Measurements from ENCODE around the gene SLC2A10. TPM values are rescaled to one million over a fixed set of nuclear protein-coding genes. Genes with fewer than 3 reads are reported as not detected.

SLC2A10 gene
- total RNA-seq, 1 experiment from 2014 or later = 0.05 TPM

GRCh38 chr20:46700481-46700880 is 9.0 kb upstream of the SLC2A10 start (continued):
- no peak for TF ChIP-seq YY1 (IDR thresholded peaks at IDR 0.05; ENCODE audit: extremely low read depth, insufficient replicate concordance, low read depth, low read length)
- no peak for TF ChIP-seq ZNF274 (IDR thresholded peaks at IDR 0.05; ENCODE audit: low read depth, low read length)
- TF ChIP-seq, protein P1, sequence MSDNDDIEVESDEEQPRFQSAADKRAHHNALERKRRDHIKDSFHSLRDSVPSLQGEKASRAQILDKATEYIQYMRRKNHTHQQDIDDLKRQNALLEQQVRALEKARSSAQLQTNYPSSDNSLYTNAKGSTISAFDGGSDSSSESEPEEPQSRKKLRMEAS (IDR thresholded peaks at IDR 0.05) = no peak
- no peak for TF ChIP-seq SP1 (IDR thresholded peaks at IDR 0.05; ENCODE audit: low read depth)
- no peak for TF ChIP-seq EZH2phosphoT487 (IDR thresholded peaks at IDR 0.05; ENCODE audit: borderline replicate concordance)
- TF ChIP-seq CBX3 (IDR thresholded peaks at IDR 0.05; ENCODE audit: low read depth) = no peak
- TF ChIP-seq EGR1 (IDR thresholded peaks at IDR 0.05; ENCODE audit: low read depth) = no peak
- TF ChIP-seq, protein P2, sequence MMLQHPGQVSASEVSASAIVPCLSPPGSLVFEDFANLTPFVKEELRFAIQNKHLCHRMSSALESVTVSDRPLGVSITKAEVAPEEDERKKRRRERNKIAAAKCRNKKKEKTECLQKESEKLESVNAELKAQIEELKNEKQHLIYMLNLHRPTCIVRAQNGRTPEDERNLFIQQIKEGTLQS (IDR thresholded peaks at IDR 0.05) = no peak

GRCh38 chr20:46701057-46701456 is 8.4 kb upstream of the SLC2A10 start:
- peaks cover 5 to 16% of the 10 kb centered on the region in 2 experiments; a peak in 3 of 4 replicates for H3K4me1 ChIP-seq (ENCODE audit: control insufficient read depth in 1 of 2, insufficient read depth in 2 of 2, low read length in 2 of 2)
- no peaks in the 10 kb centered on the region for H3K9me2 ChIP-seq (ENCODE audit: insufficient read depth)
- no peak overlapping the region for H3K4me2 ChIP-seq (ENCODE audit: low read length)
- H3K9me3 ChIP-seq (ENCODE audit: control insufficient read depth in 1 of 2, insufficient read depth in 1 of 2, low read depth in 1 of 2, low read length in 2 of 2) = no peaks in the 10 kb centered on the region
- no peak overlapping the region for H3K9ac ChIP-seq (ENCODE audit: low read length)
- ChIA-PET CTCF (interaction anchor here (0.8 to 2.0 kb wide), 2 partner anchors 11 to 20 kb away, joined by 3 to 6 read pairs; partner anchors contain the start of gene TP53RK), RAD21 (ENCODE audit: low non-redundant PET in 1 of 2, low total read pairs in 2 of 2, uncharacterized antibody in 2 of 2, unreplicated experiment in 2 of 2) (no interaction called here), POLR2A (no interaction called here)
- H4K20me1 ChIP-seq (ENCODE audit: insufficient read depth) = no peaks in the 10 kb centered on the region
- intact Hi-C loops (cut with micrococcal nuclease) = no loop called here
- H3K79me2 ChIP-seq (ENCODE audit: insufficient read depth, low read length) = no peaks in the 10 kb centered on the region
- DNase-seq (ENCODE audit: low read depth, low spot score) = no peak
- H2AFZ ChIP-seq (ENCODE audit: low read depth, low read length, poor library complexity, severe bottlenecking) = no peak overlapping the region
- BruUV-seq (replicated peaks) = no TSS peak
- no peak for TF ChIP-seq SIN3A (IDR thresholded peaks at IDR 0.05; ENCODE audit: low read depth)
- TF ChIP-seq EGR1 (IDR thresholded peaks at IDR 0.05; ENCODE audit: low read depth) = no peak
- TF ChIP-seq REST (IDR thresholded peaks at IDR 0.05; ENCODE audit: low read depth) = no peak
- no peak for TF ChIP-seq CEBPB (IDR thresholded peaks at IDR 0.05; ENCODE audit: low read depth)
- TF ChIP-seq FOSL1 (IDR thresholded peaks at IDR 0.05; ENCODE audit: low read depth) = no peak
- no peak for TF ChIP-seq POLR2AphosphoS5 (IDR thresholded peaks at IDR 0.05; ENCODE audit: low read depth, low read length)
- TF ChIP-seq, protein P2 (IDR thresholded peaks at IDR 0.05) = no peak
- TF ChIP-seq TCF7L2 (IDR thresholded peaks at IDR 0.05; ENCODE audit: borderline replicate concordance, extremely low read depth, insufficient read depth, insufficient read length) = no peak
- TF ChIP-seq, protein P3, sequence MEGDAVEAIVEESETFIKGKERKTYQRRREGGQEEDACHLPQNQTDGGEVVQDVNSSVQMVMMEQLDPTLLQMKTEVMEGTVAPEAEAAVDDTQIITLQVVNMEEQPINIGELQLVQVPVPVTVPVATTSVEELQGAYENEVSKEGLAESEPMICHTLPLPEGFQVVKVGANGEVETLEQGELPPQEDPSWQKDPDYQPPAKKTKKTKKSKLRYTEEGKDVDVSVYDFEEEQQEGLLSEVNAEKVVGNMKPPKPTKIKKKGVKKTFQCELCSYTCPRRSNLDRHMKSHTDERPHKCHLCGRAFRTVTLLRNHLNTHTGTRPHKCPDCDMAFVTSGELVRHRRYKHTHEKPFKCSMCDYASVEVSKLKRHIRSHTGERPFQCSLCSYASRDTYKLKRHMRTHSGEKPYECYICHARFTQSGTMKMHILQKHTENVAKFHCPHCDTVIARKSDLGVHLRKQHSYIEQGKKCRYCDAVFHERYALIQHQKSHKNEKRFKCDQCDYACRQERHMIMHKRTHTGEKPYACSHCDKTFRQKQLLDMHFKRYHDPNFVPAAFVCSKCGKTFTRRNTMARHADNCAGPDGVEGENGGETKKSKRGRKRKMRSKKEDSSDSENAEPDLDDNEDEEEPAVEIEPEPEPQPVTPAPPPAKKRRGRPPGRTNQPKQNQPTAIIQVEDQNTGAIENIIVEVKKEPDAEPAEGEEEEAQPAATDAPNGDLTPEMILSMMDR (IDR thresholded peaks at IDR 0.05 in 2 of 3, conservative IDR thresholded peaks at IDR 0.05 in 1 of 3; ENCODE audit: borderline replicate concordance in 1 of 3, insufficient read depth in 1 of 3, low read depth in 2 of 3, low read length in 2 of 3) = no peak
- no peak for TF ChIP-seq SP1 (IDR thresholded peaks at IDR 0.05; ENCODE audit: low read depth)
- H3K27ac ChIP-seq (ENCODE audit: low read depth, low read length) = no peak overlapping the region
- H3K4me3 ChIP-seq (replicated peaks in 1 of 2; ENCODE audit: low read depth in 1 of 2, low read length in 2 of 2) = no peak overlapping the region
- no peak for ATAC-seq
- no peaks in the 10 kb centered on the region for H3K27me3 ChIP-seq (ENCODE audit: insufficient read depth, low read length)
- no peaks in the 10 kb centered on the region for H3K36me3 ChIP-seq (ENCODE audit: control insufficient read depth in 1 of 2, insufficient read depth in 2 of 2, low read length in 2 of 2)
